Fibroblast of the aortic adventitia (primary cell): ENCODE measurements around the gene OMP. TPM values are rescaled to one million over a fixed set of nuclear protein-coding genes. Genes with fewer than 3 reads are reported as not detected.

Experiments used
- DNase-seq: peaks from one replicate; pipeline ENCODE4 v3.0.0-alpha.2; 2010; ENCODE audit warnings: low read depth
- H3K4me3 ChIP-seq: 2 replicates; pipeline ENCODE4 v1.5.1; 2011; ENCODE audit warnings: low read depth, mild to moderate bottlenecking, control low read depth, low read length, moderate library complexity
- CTCF ChIP-seq: IDR thresholded peaks from 2 replicates; pipeline ENCODE4 v1.5.1; 2011; ENCODE audit warnings: mild to moderate bottlenecking, low read length, control low read depth, inconsistent platforms; ENCODE audit not compliant: insufficient read depth
- total RNA-seq: library from RNA; depleted of rRNA; stranded (reverse); fragments of >200 nt; gene quantifications from 2 replicates; pipeline ENCODE4 v1.2.3, GENCODE V29; 2012; ENCODE audit warnings: low replicate concordance

The OMP gene
- total RNA-seq, 1 donor = 1.1 TPM

DNA sequence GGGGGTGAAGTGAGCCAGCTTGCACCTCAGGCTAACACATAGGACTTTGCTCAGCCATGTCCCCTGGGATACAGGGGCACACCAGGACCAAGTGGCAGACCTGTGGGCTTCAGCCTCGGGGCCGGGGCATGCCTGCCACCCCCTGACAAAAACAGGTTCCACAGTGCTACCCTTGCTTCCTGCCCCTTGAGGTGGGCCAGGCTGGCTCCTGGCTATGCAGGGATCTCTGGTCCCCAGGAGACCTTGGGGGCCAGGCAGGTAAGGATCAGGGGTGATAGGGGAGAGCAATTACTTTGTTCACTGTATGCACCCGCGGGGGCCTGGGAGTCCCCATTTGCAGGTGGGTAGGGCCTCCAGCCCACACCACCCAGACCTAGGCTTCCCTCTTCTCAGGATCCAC lies 23.1 kb downstream of the OMP start:
- no peak for DNase-seq
- H3K4me3 ChIP-seq = no peak overlapping the region
- TF ChIP-seq CTCF = no peak

GRCh38 chr11:77126156-77126775 lies 23.6 kb downstream of the OMP start:
- no peak for DNase-seq
- no peak for TF ChIP-seq CTCF
- H3K4me3 ChIP-seq = no peak overlapping the region

DNA sequence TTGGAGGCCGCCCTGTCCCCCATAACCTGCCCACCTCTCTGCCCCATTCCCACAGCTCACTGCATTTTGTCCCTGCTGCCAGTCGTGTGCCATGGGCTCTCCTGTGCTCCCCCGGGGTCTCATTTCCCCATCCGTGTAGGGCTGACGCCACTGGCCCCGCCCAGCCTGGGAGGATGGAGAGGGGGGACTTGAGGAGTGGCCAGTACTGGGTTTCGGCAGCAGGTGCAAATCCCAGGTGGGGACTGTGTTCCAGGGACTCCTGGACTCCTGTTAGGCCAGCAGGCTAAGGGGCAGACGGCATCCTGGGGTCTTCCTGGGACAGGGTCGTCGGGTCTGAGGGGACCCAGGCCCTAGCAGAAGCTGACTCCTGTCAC lies 24.2 kb downstream of the OMP start:
- no peak for DNase-seq
- no peak for TF ChIP-seq CTCF
- peak overlapping the region; percentile 68 for H3K4me3 ChIP-seq

GRCh38 chr11:77127235-77127911 lies 24.7 kb downstream of the OMP start:
- peak overlapping the region; percentile 68 for H3K4me3 ChIP-seq

DNA sequence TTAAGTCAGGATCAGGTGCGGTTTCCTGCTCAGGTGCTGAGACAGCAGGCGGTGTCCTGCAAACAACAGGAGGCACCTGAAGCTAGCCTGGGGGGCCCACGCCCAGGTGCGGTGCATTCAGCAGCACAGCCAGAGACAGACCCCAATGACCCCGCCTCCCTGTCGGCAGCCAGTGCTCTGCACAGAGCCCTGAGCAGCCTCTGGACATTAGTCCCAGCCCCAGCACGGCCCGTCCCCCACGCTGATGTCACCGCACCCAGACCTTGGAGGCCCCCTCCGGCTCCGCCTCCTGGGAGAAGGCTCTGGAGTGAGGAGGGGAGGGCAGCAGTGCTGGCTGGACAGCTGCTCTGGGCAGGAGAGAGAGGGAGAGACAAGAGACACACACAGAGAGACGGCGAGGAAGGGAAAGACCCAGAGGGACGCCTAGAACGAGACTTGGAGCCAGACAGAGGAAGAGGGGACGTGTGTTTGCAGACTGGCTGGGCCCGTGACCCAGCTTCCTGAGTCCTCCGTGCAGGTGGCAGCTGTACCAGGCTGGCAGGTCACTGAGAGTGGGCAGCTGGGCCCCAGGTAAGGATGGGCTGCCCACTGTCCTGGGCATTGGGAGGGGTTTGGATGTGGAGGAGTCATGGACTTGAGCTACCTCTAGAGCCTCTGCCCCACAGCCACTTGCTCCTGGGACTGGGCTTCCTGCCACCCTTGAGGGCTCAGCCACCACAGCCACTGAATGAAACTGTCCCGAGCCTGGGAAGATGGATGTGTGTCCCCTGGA lies 25.5 kb downstream of the OMP start, which contains the start of gene MYO7A:
Gene MYO7A, plus strand, starts transcription at position 327 of the 772 bp plus-strand sequence. CDS start 2,389 bp downstream, outside the sequence.
- no peak for DNase-seq
- no peak for TF ChIP-seq CTCF
- H3K4me3 ChIP-seq = peak within 1 kb of the TSS; percentile 68

More at GRCh38 chr11:77127235-77127911, 24.7 kb downstream of the OMP start:
- peak; percentile 51 for DNase-seq
- peak; percentile 98 for TF ChIP-seq CTCF

DNA sequence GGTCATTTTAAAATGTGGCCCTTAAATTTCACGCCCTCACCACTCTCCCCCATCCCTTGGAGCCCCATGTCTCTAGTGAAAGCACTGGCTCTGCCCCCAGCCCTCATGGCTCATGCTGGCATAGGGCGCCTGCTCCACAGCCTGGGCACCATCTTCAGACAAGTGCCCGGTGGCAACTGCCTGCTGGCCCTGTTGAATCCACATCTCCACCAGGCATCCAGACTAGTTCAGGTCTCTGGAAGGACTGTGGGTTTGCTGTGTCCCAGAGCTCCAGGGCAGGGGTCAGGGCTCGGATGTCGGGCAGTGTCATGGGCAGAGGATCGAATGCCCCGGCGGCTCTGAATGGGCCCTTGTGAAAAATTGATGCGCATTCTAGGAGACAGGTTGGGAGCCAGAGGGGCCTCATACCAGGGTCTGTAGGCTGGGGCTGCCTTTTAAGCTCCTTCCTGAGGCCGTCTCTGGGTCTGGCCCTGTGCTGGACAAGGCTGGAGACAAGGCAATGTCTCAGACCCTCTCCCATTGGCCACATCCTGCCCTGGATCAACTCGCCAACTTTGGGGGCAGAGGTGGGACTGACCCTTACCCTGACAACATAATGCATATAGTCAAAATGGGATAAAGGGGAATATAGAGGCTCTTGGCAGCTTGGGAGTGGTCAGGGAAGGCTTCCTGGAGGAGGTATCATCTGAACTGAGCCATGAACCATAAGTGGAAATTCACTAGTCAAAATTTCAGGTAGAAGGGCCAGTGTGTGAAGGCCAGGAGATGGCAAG lies 26.6 kb downstream of the OMP start:
- DNase-seq = no peak
- no peak overlapping the region for H3K4me3 ChIP-seq
- TF ChIP-seq CTCF = no peak
